ENCODE results near the gene GATAD1.
"Not testable (repeated sequence)": the region's sequence is repeated elsewhere in the genome, so short reads cannot be mapped to it uniquely, and the experiment has no call there.

The GATAD1 gene

GRCh38 chr7:92447345-92448204 lies at the start of gene GATAD1:
GATAD1 (plus strand) TSS chr7:92447482; CDS start chr7:92447730, 248 bp downstream.
- DNase-seq (ENCODE audit: low spot score), result peak; percentile 83

- no peak for DNase-seq (ENCODE audit: low spot score)
These were observed 49.7 kb upstream of the GATAD1 start for GRCh38 chr7:92397542-92397941.

GRCh38 chr7:92400013-92400412 lies 47.3 kb upstream of the GATAD1 start:
- no peak for DNase-seq (ENCODE audit: low spot score)

- no peak for DNase-seq (ENCODE audit: low spot score)
These were observed 44.1 kb upstream of the GATAD1 start for GRCh38 chr7:92402920-92403759.

GRCh38 chr7:92403760-92404074 lies 43.6 kb upstream of the GATAD1 start:
- no peak for DNase-seq (ENCODE audit: low spot score)

- no peak for DNase-seq (ENCODE audit: low spot score)
These were observed 43.1 kb upstream of the GATAD1 start for GRCh38 chr7:92404170-92404614.

GRCh38 chr7:92409357-92409756 lies 37.9 kb upstream of the GATAD1 start:
- no peak for DNase-seq (ENCODE audit: low spot score)

GRCh38 chr7:92410162-92410561 lies 37.1 kb upstream of the GATAD1 start:
- DNase-seq (ENCODE audit: low spot score), result not testable (repeated sequence)

GRCh38 chr7:92412745-92413144 lies 34.5 kb upstream of the GATAD1 start:
- DNase-seq (ENCODE audit: low spot score), result no peak

- no peak for DNase-seq (ENCODE audit: low spot score)
These were observed 33.7 kb upstream of the GATAD1 start for GRCh38 chr7:92413550-92413949.

GRCh38 chr7:92415225-92415624 lies 32.1 kb upstream of the GATAD1 start:
- DNase-seq (ENCODE audit: low spot score), result no peak

GRCh38 chr7:92417913-92418312 lies 29.4 kb upstream of the GATAD1 start:
- DNase-seq (ENCODE audit: low spot score), result no peak

- no peak for DNase-seq (ENCODE audit: low spot score)
These were observed 25.4 kb upstream of the GATAD1 start for GRCh38 chr7:92421676-92422435.

GRCh38 chr7:92422926-92423325 lies 24.4 kb upstream of the GATAD1 start:
- no peak for DNase-seq (ENCODE audit: low spot score)

- DNase-seq (ENCODE audit: low spot score), result no peak
These were observed 23.6 kb upstream of the GATAD1 start for GRCh38 chr7:92423710-92424131.

- DNase-seq (ENCODE audit: low spot score), result no peak
These were observed 21.9 kb upstream of the GATAD1 start for GRCh38 chr7:92425311-92425947.

GRCh38 chr7:92427193-92427592 lies 20.1 kb upstream of the GATAD1 start:
- no peak for DNase-seq (ENCODE audit: low spot score)

- DNase-seq (ENCODE audit: low spot score), result no peak
These were observed 14.9 kb upstream of the GATAD1 start for GRCh38 chr7:92432299-92432946.

GRCh38 chr7:92433019-92433418 lies 14.3 kb upstream of the GATAD1 start:
- DNase-seq (ENCODE audit: low spot score), result no peak

- DNase-seq (ENCODE audit: low spot score), result no peak
These were observed 11.7 kb upstream of the GATAD1 start for GRCh38 chr7:92435542-92435941.

Data from kidney capillary endothelial cell (primary cell).